Esophagus squamous epithelium (tissue), 5 donors: ENCODE data around the gene NPEPPS. TPM values are rescaled to one million over a fixed set of nuclear protein-coding genes. Genes with fewer than 3 reads are reported as not detected.

Experiments
- DNase-seq: peaks from one replicate; lab custom pipeline; 2025; lab: John Stamatoyannopoulos, UW
- H3K27ac ChIP-seq, 4 donors: fragments of 200-600 bp; sonication (generic); one replicate each; pipeline ENCODE4 v1.5.1; 2016 to 2019; ENCODE audit warnings: mild to moderate bottlenecking in 1 of 4
- H3K27me3 ChIP-seq, 4 donors: fragments of 200-600 bp; sonication (generic); 1 replicate in 3 of 4; 2 replicates in 1 of 4; pipeline versions ENCODE4 v1.5.1 to v1.6.0; 2017 to 2021; ENCODE audit warnings: antibody characterized with exemption in 1 of 4
- H3K36me3 ChIP-seq, 3 donors: fragments of 200-600 bp; sonication (generic); one replicate each; pipeline ENCODE4 v1.5.1; 2016 to 2019
- H3K4me1 ChIP-seq, 3 donors: fragments of 200-600 bp; sonication (generic); one replicate each; pipeline ENCODE4 v1.5.1; 2017 to 2019
- H3K4me3 ChIP-seq, 4 donors: fragments of 200-600 bp; sonication (generic); 1 replicate in 3 of 4; 2 replicates in 1 of 4; pipeline ENCODE4 v1.5.1; 2016 to 2019; ENCODE audit warnings: mild to moderate bottlenecking in 2 of 4, moderate library complexity in 1 of 4
- H3K9me3 ChIP-seq, 3 donors: fragments of 200-600 bp; sonication (generic); one replicate each; pipeline ENCODE4 v1.5.1; 2016 to 2019
- POLR2A ChIP-seq, 4 donors: fragments of 450-650 bp; IDR thresholded peaks; one replicate each; pipeline ENCODE4 v1.6.1; 2017; ENCODE audit warnings: antibody characterized with exemption in 4 of 4, mild to moderate bottlenecking in 4 of 4, moderate library complexity in 3 of 4
- WGBS, 2 donors: methylation state at CpG; one replicate each; pipeline ENCODE4 v1.1.5; 2018; 5-methylcytosine and 5-hydroxymethylcytosine counted together
- intact Hi-C: fragments of 100-400 bp; cut with DNase I; formaldehyde crosslinking; loops from one replicate; pipeline ENCODE4 v1.15.0; 2022
- small RNA-seq, 4 donors: library from RNA; depleted of rRNA; stranded (forward); fragments of <200 nt; gene quantifications; one replicate each; pipeline ENCODE3, GENCODE V24; 2016
- total RNA-seq, 4 donors: library from RNA; depleted of rRNA; stranded (reverse); fragments of >200 nt; gene quantifications; one replicate each; pipeline ENCODE4 v1.1.0, GENCODE V29; 2016
- TF ChIP-seq, protein P1 (sequence below), 6 experiments: fragments of 450-650 bp in 4 of 6; fragments of 200-600 bp in 2 of 6; sonication (generic) in 2 of 6; IDR thresholded peaks; one replicate each; pipeline ENCODE4 v1.5.1; 2016 to 2019; ENCODE audit warnings: antibody characterized with exemption in 6 of 6, mild to moderate bottlenecking in 4 of 6, moderate library complexity in 4 of 6
- donor health status: DM: yes; HTN: yes; CAD: no.

The NPEPPS gene
- total RNA-seq, 4 donors from 2014 or later = 91.2 to 216 (median 172) TPM

DNA sequence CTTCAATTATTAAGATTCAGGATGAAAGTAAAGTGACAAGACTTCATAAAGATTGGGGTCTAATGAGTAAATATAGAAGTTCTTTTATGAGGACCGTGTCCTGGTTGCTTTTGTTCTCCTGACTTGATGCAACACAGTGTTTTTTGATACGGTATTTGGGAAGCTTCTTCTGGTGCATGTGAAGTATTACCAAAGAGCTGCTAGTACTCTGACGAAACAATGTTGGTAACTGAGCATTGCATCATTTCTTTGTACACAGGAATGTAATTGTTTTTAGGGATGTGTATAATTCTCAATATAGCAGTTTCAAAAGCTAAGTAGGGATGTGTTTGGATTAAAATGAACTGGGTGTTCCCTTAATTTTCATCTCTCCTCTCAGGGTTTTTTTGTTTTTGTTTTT lies 134.7 kb downstream of the NPEPPS start:
- Histone ChIP-seq H3K4me1 (peaks cover 0 to 5% (median 0%) of the 10 kb centered on the region in 3 donors), H3K27ac (peak overlapping the region in 2 of 4 donors; percentile 11 to 36), H3K9me3 (no peaks in the 10 kb centered on the region), H3K27me3 (no peaks in the 10 kb centered on the region), H3K36me3 (peaks cover 27 to 100% (median 61%) of the 10 kb centered on the region in 3 donors), H3K4me3 (no peak overlapping the region)
- intact Hi-C loops = no loop called here
- no peak for TF ChIP-seq POLR2A (IDR thresholded peaks at IDR 0.05)
- TF ChIP-seq, protein P1, sequence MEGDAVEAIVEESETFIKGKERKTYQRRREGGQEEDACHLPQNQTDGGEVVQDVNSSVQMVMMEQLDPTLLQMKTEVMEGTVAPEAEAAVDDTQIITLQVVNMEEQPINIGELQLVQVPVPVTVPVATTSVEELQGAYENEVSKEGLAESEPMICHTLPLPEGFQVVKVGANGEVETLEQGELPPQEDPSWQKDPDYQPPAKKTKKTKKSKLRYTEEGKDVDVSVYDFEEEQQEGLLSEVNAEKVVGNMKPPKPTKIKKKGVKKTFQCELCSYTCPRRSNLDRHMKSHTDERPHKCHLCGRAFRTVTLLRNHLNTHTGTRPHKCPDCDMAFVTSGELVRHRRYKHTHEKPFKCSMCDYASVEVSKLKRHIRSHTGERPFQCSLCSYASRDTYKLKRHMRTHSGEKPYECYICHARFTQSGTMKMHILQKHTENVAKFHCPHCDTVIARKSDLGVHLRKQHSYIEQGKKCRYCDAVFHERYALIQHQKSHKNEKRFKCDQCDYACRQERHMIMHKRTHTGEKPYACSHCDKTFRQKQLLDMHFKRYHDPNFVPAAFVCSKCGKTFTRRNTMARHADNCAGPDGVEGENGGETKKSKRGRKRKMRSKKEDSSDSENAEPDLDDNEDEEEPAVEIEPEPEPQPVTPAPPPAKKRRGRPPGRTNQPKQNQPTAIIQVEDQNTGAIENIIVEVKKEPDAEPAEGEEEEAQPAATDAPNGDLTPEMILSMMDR (IDR thresholded peaks at IDR 0.05) = no peak
- WGBS, 2 donors = 59 to 63% methylated on average over 3 of the region's 3 CpGs
- DNase-seq = no peak

DNA sequence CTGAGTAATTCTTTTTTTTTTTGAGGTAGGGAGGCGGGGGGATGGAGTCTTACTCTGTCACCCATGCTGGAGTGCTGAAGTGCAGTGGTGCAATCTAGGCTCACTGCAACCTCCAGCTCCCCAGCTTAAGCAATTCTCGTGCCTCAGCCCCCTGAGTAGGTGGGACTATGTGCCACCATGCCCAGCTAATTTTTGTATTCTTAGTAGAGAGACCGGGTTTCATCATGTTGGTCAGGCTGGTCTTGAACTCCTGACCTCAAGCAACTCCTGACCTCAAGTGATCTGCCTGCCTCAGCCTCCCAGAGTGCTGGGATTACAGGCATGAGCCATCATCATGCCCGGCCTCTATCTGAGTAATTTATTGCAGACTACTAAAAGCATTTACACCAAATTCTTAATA lies 138.2 kb downstream of the NPEPPS start:
- intact Hi-C loops = no loop called here
- no peak for DNase-seq
- TF ChIP-seq, protein P1 (IDR thresholded peaks at IDR 0.05) = no peak
- no peak for TF ChIP-seq POLR2A (IDR thresholded peaks at IDR 0.05)

DNA sequence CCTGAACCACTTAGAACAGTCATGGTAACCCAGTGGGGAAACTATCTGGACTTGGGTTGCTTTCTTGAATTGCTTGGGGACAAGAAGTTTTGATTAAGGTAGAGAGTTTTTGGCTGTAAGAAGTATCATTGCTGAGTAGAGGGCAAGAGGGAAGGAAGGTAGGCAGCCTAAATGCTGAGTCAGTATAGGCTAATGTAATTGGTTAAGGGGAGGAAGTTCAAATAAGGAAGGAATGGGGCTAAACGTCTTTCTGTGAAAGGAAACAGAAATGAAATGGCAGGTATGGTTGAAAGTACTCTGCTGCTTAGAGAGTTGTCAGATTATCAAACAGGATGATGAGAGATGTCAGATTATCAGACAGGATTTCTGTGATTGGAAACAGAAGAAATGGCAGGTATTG lies 139.2 kb downstream of the NPEPPS start:
- DNase-seq = no peak
- Histone ChIP-seq H3K4me1 (no peaks in the 10 kb centered on the region), H3K27ac (no peak overlapping the region), H3K9me3 (no peaks in the 10 kb centered on the region), H3K4me3 (no peak overlapping the region), H3K27me3 (no peaks in the 10 kb centered on the region), H3K36me3 (peaks cover 48 to 100% (median 79%) of the 10 kb centered on the region in 3 donors)
- TF ChIP-seq, protein P1 (IDR thresholded peaks at IDR 0.05) = no peak
- TF ChIP-seq POLR2A (IDR thresholded peaks at IDR 0.05) = no peak
- intact Hi-C loops = no loop called here
- WGBS, 2 donors = 21 to 23% methylated on average over 1 of the region's 1 CpG

More for the DNA sequence above, 138.2 kb downstream of the NPEPPS start:
- Histone ChIP-seq H3K36me3 (peaks cover 42 to 100% (median 72%) of the 10 kb centered on the region in 3 donors), H3K27me3 (no peaks in the 10 kb centered on the region), H3K9me3 (no peaks in the 10 kb centered on the region), H3K4me1 (peaks cover 0 to 3% (median 0%) of the 10 kb centered on the region in 3 donors), H3K4me3 (no peak overlapping the region), H3K27ac (no peak overlapping the region)
- WGBS, 2 donors = 86 to 92% methylated on average over 4 of the region's 4 CpGs

Small RNA genes lying within 50 kb of the gene (small RNA-seq; reads per million reads assigned to genes)
- gene RF00019 = 0 reads per million in 4 donors

Other genes with a start within 250 kb of the NPEPPS start
- gene EFCAB13, start 207.2 kb upstream of the NPEPPS start, total RNA-seq = 1 to 10 TPM in 2 of 4 donors, under 1 TPM in 2; 0.31 to 6.7 (median 2.4) TPM
- gene KPNB1, start 118.8 kb downstream of the NPEPPS start, total RNA-seq = 100 to 1,000 TPM; 148 to 233 (median 186) TPM
- 10 to 100 TPM in 2 of 4 donors, 1 to 10 TPM in 2; 3.1 to 12.7 (median 7.9) TPM for gene TBKBP1, start 163.1 kb downstream of the NPEPPS start, total RNA-seq
- 1 to 10 TPM in 3 of 4 donors, not detected in 1; 1.1 to 4.5 (median 2.9) TPM for gene TBX21, start 202.1 kb downstream of the NPEPPS start, total RNA-seq